ENCODE measurements around the gene PRUNE1.

PRUNE1 gene

GRCh38 chr1:151007853-151008243, 401 bp upstream of the PRUNE1 start:
- no peak for DNase-seq

- DNase-seq = no peak
Observed at GRCh38 chr1:151009206-151009587, 948 bp downstream of the PRUNE1 start.

- DNase-seq = no peak
Observed at GRCh38 chr1:151009674-151010345, 1.6 kb downstream of the PRUNE1 start.

- DNase-seq = no peak
Observed at GRCh38 chr1:151010346-151010726, 2.1 kb downstream of the PRUNE1 start.

GRCh38 chr1:151011154-151011850, 3.1 kb downstream of the PRUNE1 start:
- DNase-seq = peak; percentile 5

GRCh38 chr1:151012684-151013471, 4.6 kb downstream of the PRUNE1 start:
- no peak for DNase-seq

- DNase-seq = no peak
Observed at GRCh38 chr1:151013518-151013917, 5.3 kb downstream of the PRUNE1 start.

GRCh38 chr1:151024540-151025146, 16.4 kb downstream of the PRUNE1 start:
- DNase-seq = peak; percentile 66

GRCh38 chr1:151026460-151026859, 18.2 kb downstream of the PRUNE1 start:
- DNase-seq = no peak

GRCh38 chr1:151032164-151032563, 23.9 kb downstream of the PRUNE1 start:
- DNase-seq = no peak

GRCh38 chr1:151035167-151035566, 26.9 kb downstream of the PRUNE1 start:
- no peak for DNase-seq

GRCh38 chr1:151036356-151036755, 28.1 kb downstream of the PRUNE1 start, which contains the start of gene BNIPL:
BNIPL (plus strand) TSS chr1:151036586; CDS start chr1:151036726, 140 bp downstream.
- DNase-seq = no peak

- DNase-seq = no peak
Observed at GRCh38 chr1:151037032-151037431, 28.8 kb downstream of the PRUNE1 start.

- no peak for DNase-seq
Observed at GRCh38 chr1:151039521-151039920, 31.3 kb downstream of the PRUNE1 start.

- DNase-seq = no peak
Observed at GRCh38 chr1:151043163-151043562, 34.9 kb downstream of the PRUNE1 start.

GRCh38 chr1:151047591-151047924, 39.3 kb downstream of the PRUNE1 start, which contains the start of gene C1orf56:
C1orf56 (plus strand) TSS chr1:151047751; CDS start chr1:151047848, 97 bp downstream.
- peak; percentile 86 for DNase-seq

- peak; percentile 73 for DNase-seq
Observed at GRCh38 chr1:151047925-151048644, 39.8 kb downstream of the PRUNE1 start.

- DNase-seq = no peak
Observed at GRCh38 chr1:151048645-151049032, 40.4 kb downstream of the PRUNE1 start.

GRCh38 chr1:151049458-151049857, 41.2 kb downstream of the PRUNE1 start:
- no peak for DNase-seq

GRCh38 chr1:151050051-151050688, 41.9 kb downstream of the PRUNE1 start:
- DNase-seq = no peak

- DNase-seq = no peak
Observed at GRCh38 chr1:151051356-151052009, 43.2 kb downstream of the PRUNE1 start.

Measured in NCI-H146 (cell line).